Sigmoid colon (tissue), 7 donors: ENCODE data around the gene RPS16. TPM values are rescaled to one million over a fixed set of nuclear protein-coding genes. Genes with fewer than 3 reads are reported as not detected.

Source experiments
- DNase-seq: peaks from one replicate; pipeline ENCODE4 v3.0.0-alpha.2; 2019
- H3K27ac ChIP-seq, 4 donors: fragments of 200-600 bp; sonication (generic); one replicate each; pipeline ENCODE4 v1.5.1; 2016 to 2019; ENCODE audit warnings: mild to moderate bottlenecking in 1 of 4
- H3K27me3 ChIP-seq, 3 donors: fragments of 200-600 bp; sonication (generic); one replicate each; pipeline ENCODE4 v1.5.1; 2019; ENCODE audit warnings: mild to moderate bottlenecking in 1 of 3
- H3K36me3 ChIP-seq, 4 donors: fragments of 200-600 bp; sonication (generic); one replicate each; pipeline ENCODE4 v1.5.1; 2016 to 2019
- H3K4me1 ChIP-seq, 4 donors: fragments of 200-600 bp; sonication (generic); one replicate each; pipeline ENCODE4 v1.5.1; 2017 to 2019
- H3K4me3 ChIP-seq, 4 donors: fragments of 200-600 bp; sonication (generic); one replicate each; pipeline ENCODE4 v1.5.1; 2017 to 2019; ENCODE audit warnings: mild to moderate bottlenecking in 2 of 4, moderate library complexity in 1 of 4
- H3K9me3 ChIP-seq, 4 donors: fragments of 200-600 bp in 3 of 4; sonication (generic) in 3 of 4; one replicate each; pipeline versions ENCODE4 v1.5.1 to v1.6.1; 2013 to 2019
- EP300 ChIP-seq, 4 donors: sonication (generic); formaldehyde crosslinking; IDR thresholded peaks; one replicate each; pipeline ENCODE4 v1.6.1; 2017; ENCODE audit warnings: antibody characterized with exemption in 4 of 4
- POLR2A ChIP-seq, 2 donors: fragments of 450-650 bp; IDR thresholded peaks; one replicate each; pipeline ENCODE4 v1.6.1; 2016; ENCODE audit warnings: antibody characterized with exemption in 2 of 2, mild to moderate bottlenecking in 2 of 2, moderate library complexity in 2 of 2
- POLR2AphosphoS5 ChIP-seq, 4 donors: sonication (generic); formaldehyde crosslinking; IDR thresholded peaks; one replicate each; pipeline ENCODE4 v1.6.1; 2017; ENCODE audit warnings: antibody characterized with exemption in 4 of 4
- WGBS, 2 donors: extraction: QIAGEN DNeasy Blood & Tissue Kit; methylation state at CpG; one replicate each; pipeline ENCODE4 v1.1.7; 2013; 5-methylcytosine and 5-hydroxymethylcytosine counted together
- intact Hi-C: fragments of 100-400 bp; cut with DNase I; formaldehyde crosslinking; loops from one replicate; pipeline ENCODE4 v1.15.1; 2023
- polyA plus RNA-seq, 3 donors: library from polyadenylated mRNA; stranded (reverse); fragments of 200-250 nt; gene quantifications; one replicate each; pipeline ENCODE4 v1.2.3, GENCODE V29; 2013
- total RNA-seq, 4 donors: library from RNA; depleted of rRNA; stranded (reverse); fragments of >200 nt; gene quantifications; one replicate each; pipeline ENCODE4 v1.1.0, GENCODE V29; 2016
- TF ChIP-seq, protein P1 (sequence below), 4 experiments: fragments of 450-650 bp in 3 of 4; fragments of 200-600 bp in 1 of 4; IDR thresholded peaks; one replicate each; pipeline ENCODE4 v1.5.1; 2016 to 2019; ENCODE audit warnings: antibody characterized with exemption in 4 of 4, mild to moderate bottlenecking in 3 of 4, moderate library complexity in 2 of 4
- donor health status: healthy with polysubstance abuse.
- donor health status: Bipolar disorder and iron deficiency.
- donor health status: healthy.

Gene RPS16
- total and polyA plus RNA-seq, 7 donors: 1,648 to 4,564 (median 2,918) TPM

DNA sequence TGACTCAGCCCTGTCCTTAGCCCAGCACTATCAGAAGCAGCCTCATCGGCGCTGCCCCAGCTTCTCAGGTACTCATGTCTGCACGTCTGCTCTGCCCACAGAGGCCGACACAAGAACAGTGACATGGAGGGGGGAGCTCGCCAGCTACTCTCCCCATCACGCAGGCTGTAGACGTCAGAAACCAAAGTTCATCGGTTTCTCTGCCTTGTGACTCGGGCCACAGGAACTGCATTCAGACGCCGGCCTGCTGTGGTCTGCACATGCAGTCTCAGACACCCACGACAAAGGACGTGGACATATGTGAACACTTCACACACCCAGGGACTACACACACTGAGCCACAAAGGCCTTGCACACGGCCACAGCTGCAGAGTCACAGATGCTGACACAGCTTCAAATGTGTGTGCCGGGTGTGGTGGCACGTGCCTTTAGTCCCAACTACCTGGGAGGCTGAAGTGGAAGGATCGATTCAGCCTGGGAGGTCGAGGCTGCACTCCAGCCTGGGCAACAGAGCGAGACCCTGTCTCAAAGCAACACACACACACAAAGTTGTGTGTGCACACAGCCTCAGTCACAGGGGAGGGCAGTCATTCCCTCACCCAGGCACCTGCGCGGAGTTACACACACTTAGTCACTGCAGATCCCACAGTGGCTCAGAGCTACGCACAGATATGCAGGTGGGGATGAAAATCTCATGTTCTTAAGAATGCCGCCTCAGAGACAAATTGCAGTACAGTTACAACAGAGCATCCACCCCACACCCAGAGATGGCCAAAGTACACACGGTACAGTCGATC, 34.0 kb downstream of the RPS16 start:
- H3K4me1 ChIP-seq: peaks cover 0 to 71% (median 64%) of the 10 kb centered on the region in 4 donors
- H3K4me3 ChIP-seq: peak overlapping the region in 2 of 4 donors; percentile 50 to 60
- no peaks in the 10 kb centered on the region for H3K9me3 ChIP-seq
- H3K36me3 ChIP-seq: peaks cover 0 to 8% (median 0%) of the 10 kb centered on the region in 4 donors
- no peaks in the 10 kb centered on the region for H3K27me3 ChIP-seq
- intact Hi-C loops: loop anchor here (10.0 kb wide), 2 partner anchors 747 to 1313 kb away; partner anchors contain the start of genes COQ8B and ITPKC
- WGBS, 2 donors: 9 to 27% methylated on average over 25 of the region's 25 CpGs
- H3K27ac ChIP-seq: peak overlapping the region; percentile 100
- TF ChIP-seq, protein P1, sequence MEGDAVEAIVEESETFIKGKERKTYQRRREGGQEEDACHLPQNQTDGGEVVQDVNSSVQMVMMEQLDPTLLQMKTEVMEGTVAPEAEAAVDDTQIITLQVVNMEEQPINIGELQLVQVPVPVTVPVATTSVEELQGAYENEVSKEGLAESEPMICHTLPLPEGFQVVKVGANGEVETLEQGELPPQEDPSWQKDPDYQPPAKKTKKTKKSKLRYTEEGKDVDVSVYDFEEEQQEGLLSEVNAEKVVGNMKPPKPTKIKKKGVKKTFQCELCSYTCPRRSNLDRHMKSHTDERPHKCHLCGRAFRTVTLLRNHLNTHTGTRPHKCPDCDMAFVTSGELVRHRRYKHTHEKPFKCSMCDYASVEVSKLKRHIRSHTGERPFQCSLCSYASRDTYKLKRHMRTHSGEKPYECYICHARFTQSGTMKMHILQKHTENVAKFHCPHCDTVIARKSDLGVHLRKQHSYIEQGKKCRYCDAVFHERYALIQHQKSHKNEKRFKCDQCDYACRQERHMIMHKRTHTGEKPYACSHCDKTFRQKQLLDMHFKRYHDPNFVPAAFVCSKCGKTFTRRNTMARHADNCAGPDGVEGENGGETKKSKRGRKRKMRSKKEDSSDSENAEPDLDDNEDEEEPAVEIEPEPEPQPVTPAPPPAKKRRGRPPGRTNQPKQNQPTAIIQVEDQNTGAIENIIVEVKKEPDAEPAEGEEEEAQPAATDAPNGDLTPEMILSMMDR (IDR thresholded peaks at IDR 0.05): no peak
- peak in 1 of 2 donors; percentile 33 for TF ChIP-seq POLR2A (IDR thresholded peaks at IDR 0.05)
- TF ChIP-seq EP300 (IDR thresholded peaks at IDR 0.05): peak in 1 of 4 donors; percentile 64
- TF ChIP-seq POLR2AphosphoS5 (IDR thresholded peaks at IDR 0.05): peak; percentile 20 to 68 (median 37)
- peak; percentile 85 for DNase-seq

- WGBS, 2 donors: 25 to 26% methylated on average over 4 of the region's 4 CpGs
- Histone ChIP-seq H3K27ac (peak overlapping the region; percentile 100), H3K4me3 (no peak overlapping the region), H3K27me3 (no peaks in the 10 kb centered on the region), H3K4me1 (peaks cover 0 to 69% (median 63%) of the 10 kb centered on the region in 4 donors), H3K9me3 (no peaks in the 10 kb centered on the region), H3K36me3 (peaks cover 2 to 13% (median 3%) of the 10 kb centered on the region in 4 donors)
- TF ChIP-seq POLR2A (IDR thresholded peaks at IDR 0.05) (no peak), EP300 (IDR thresholded peaks at IDR 0.05) (no peak), POLR2AphosphoS5 (IDR thresholded peaks at IDR 0.05) (no peak)
- TF ChIP-seq, protein P1 (IDR thresholded peaks at IDR 0.05): no peak
- intact Hi-C loops: loop anchor here (10.0 kb wide), 2 partner anchors 746 to 1314 kb away; partner anchors contain the start of genes COQ8B and ITPKC
- no peak for DNase-seq
Observed at GRCh38 chr19:39401070-39401548, 34.6 kb downstream of the RPS16 start.

GRCh38 chr19:39400061-39400460, 35.7 kb downstream of the RPS16 start:
- Histone ChIP-seq H3K27ac (peak overlapping the region; percentile 91 to 100 (median 100)), H3K4me3 (no peak overlapping the region), H3K36me3 (peaks cover 3 to 24% (median 8%) of the 10 kb centered on the region in 4 donors), H3K4me1 (peaks cover 0 to 58% (median 52%) of the 10 kb centered on the region in 4 donors), H3K27me3 (no peaks in the 10 kb centered on the region), H3K9me3 (no peaks in the 10 kb centered on the region)
- TF ChIP-seq POLR2AphosphoS5 (IDR thresholded peaks at IDR 0.05) (no peak), POLR2A (IDR thresholded peaks at IDR 0.05) (no peak)
- intact Hi-C loops: loop anchor here (10.0 kb wide), 2 partner anchors 745 to 1315 kb away; partner anchors contain the start of genes COQ8B and ITPKC
- no peak for DNase-seq
- 82 to 93% methylated on average over 4 of the region's 4 CpGs for WGBS, 2 donors

GRCh38 chr19:39399668-39400050, 36.1 kb downstream of the RPS16 start:
- TF ChIP-seq, protein P1 (IDR thresholded peaks at IDR 0.05): no peak
- TF ChIP-seq POLR2A (IDR thresholded peaks at IDR 0.05): no peak
- no peak for TF ChIP-seq EP300 (IDR thresholded peaks at IDR 0.05)
- TF ChIP-seq POLR2AphosphoS5 (IDR thresholded peaks at IDR 0.05): no peak
- Histone ChIP-seq H3K9me3 (no peaks in the 10 kb centered on the region), H3K27ac (peak overlapping the region; percentile 91 to 100 (median 100)), H3K4me3 (no peak overlapping the region), H3K36me3 (peaks cover 3 to 28% (median 10%) of the 10 kb centered on the region in 4 donors), H3K27me3 (no peaks in the 10 kb centered on the region), H3K4me1 (peaks cover 0 to 54% (median 48%) of the 10 kb centered on the region in 4 donors)
- intact Hi-C loops: loop anchor here (5.0 to 10.0 kb wide), 3 partner anchors 133 to 1315 kb away; partner anchors contain the start of genes COQ8B, EID2B and ITPKC
- 97 to 98% methylated on average over 4 of the region's 4 CpGs for WGBS, 2 donors
- DNase-seq: no peak
